Measurements from ENCODE around the gene SDF4.

Gene SDF4

GRCh38 chr1:1168451-1169411, 63.1 kb downstream of the SDF4 start:
- no peak for DNase-seq (ENCODE audit: low read depth in 2 of 3, low spot score in 2 of 3)

GRCh38 chr1:1167841-1168450, 63.9 kb downstream of the SDF4 start:
- DNase-seq (ENCODE audit: low read depth in 2 of 3, low spot score in 2 of 3): no peak

GRCh38 chr1:1167398-1167821, 64.4 kb downstream of the SDF4 start:
- DNase-seq (ENCODE audit: low read depth in 2 of 3, low spot score in 2 of 3): no peak

All from activated CD8-positive, alpha-beta memory T cell treated with anti-CD3 and anti-CD28 coated beads for 48 hours (primary cell).